Posterior cingulate gyrus (tissue), 11 donors: Measurements from ENCODE around the gene GSG1L.

Experiments used
- DNase-seq, 10 donors: peaks; one replicate each; pipeline versions ENCODE4 v3.0.0 to v3.0.0-alpha.2; 2020 to 2021; ENCODE audit warnings: mixed read lengths in 3 of 10
- intact Hi-C: fragments of 100-400 bp; cut with DNase I; formaldehyde crosslinking; loops from one replicate; pipeline ENCODE4 v1.15.1; 2023

Gene GSG1L

DNA sequence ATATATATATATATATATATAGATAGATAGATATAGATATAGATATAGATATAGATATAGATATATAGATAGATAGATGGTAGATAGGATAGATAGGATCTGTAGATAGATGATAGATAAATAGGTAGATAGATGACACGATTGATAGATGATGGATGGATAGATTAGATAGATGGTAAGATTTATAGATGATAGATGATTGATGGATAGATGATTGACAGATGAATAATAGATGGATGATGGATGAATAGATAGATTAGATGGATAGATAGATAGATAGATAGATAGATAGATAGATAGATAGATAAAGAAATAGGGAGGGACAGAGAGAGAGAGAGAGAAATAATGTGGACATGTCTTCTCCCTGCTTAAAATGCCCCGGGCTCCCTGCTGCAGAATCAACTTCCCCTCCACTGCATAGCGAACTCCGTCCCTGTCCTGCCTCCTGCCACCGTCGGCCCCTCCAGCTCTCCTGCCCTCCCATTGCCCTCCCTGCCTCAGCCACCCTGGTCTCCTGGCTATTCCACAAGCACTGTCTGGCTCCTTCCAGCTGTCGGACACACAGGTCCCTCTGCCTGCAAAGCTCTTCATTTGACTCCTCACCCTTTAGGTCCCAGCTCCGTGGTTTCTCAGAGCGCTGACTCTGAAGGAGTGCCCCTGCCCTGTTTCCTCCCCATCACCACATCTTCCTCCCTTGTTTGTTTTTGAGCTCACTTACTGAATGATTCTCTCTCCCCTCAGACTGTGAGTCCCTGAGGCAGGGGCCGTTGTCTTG lies 259.6 kb downstream of the GSG1L start:
- intact Hi-C loops = no loop called here
- peak in 3 of 10 donors; percentile 15 to 75 (median 16) for DNase-seq

DNA sequence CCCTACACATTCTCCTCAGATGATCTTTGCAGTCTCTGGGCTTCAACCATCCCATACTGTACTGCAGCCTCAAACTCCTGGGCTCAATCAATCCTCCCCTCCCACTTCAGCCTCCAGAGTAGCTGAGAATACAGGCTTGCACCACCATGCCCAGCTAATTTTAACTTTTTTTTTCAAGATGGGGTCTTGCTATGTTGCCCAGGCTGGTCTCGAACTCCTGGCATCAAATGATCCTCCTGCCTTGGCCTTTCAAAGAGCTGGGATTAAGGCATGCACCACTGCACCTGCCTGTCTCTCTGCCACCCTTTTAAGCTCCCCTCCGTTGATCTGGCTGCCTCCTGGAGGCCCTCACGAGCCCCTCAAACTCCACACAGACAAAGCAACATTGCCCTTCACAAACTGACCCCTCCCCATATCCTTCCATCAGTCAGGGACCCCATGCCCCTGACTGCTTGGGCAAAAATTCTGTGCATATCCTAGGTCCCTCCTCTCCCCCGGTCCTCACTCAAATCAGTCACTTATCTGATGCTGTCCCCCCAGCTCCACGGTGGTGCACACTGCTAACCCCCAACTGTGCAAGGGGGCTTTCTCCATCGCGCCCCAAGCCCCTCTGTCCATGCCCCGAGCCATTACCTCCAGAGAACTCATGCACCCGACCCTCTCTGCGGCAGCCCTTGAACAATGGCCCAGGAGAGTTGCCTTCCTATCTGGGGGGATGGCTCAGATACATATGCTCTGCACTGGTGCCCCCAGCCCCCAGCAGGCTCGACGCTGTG lies 260.7 kb downstream of the GSG1L start:
- peak in 3 of 10 donors; percentile 19 to 66 (median 52) for DNase-seq
- intact Hi-C loops = no loop called here

DNA sequence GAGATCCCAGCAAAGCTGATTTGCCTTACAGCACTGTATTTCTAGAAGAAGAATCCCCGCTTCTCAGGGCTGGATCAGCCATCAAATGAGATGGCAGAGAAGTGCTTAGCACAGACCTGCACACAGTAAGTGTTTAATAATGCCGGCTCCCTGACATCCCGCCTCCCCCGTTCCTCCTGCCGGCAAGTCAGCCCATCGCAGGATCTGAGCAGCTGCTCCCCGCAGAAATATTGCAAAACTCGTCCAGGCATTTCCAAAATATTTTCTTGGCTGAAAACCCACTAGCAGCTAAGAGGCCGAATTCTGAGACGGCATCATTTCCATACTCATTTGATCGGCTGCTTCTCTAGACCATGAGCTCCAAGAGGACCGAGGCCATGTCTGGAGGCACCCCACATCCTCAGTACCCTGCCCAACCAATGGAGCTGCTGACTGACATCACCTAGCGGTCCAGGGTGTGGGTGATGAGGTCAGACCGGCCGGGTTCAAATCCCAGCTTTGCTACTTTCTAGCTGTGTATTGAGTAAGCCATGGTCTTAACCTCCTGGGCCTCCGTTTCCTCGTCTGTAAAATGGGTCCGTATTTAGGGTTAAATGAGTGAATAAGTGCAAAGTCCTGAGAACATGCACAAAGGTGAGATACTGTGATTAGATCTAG lies 262.1 kb downstream of the GSG1L start:
- intact Hi-C loops = no loop called here
- DNase-seq = peak in 3 of 10 donors; percentile 74 to 83 (median 80)

DNA sequence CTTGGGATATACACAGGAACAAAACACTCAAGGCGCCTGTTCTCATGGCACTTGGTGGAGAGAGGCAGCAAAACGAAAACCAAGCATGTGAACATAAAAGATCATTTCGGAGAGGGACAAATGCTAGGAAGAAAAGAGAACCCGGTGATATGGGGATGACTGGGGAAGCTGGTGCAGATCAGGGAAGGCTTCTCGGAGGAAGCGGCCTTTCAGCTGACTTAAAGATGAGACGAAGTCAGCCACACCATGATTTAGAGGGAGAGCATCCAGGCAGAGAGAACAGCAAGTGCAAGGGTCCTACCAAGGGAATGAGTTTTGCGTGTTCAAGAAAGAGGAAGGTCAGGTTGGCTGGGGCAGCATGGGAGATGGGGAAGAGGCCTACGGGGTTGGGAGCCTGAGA lies 262.7 kb downstream of the GSG1L start:
- peak in 2 of 10 donors; percentile 7 to 50 for DNase-seq
- intact Hi-C loops = no loop called here

DNA sequence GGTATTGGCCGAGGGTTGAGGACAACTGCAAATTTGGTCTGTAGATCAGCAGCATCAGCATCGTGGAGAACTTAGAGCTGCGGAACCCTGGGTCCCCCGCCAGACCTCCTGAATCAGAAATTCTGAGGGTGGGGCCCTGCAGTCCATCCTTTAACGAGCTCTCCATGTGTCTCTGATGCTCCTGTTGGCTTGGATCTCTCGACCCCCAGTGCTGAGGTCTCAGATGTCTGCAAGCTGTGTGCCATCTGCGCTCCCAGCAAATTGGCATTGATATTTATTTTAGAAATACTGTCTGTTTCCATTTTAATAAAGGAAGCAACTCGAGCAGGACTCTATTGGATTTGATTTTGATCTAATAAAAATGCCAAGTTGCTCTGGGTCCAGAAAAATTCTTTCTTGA lies 263.6 kb downstream of the GSG1L start:
- intact Hi-C loops = no loop called here
- peak in 3 of 10 donors; percentile 19 to 55 (median 39) for DNase-seq

DNA sequence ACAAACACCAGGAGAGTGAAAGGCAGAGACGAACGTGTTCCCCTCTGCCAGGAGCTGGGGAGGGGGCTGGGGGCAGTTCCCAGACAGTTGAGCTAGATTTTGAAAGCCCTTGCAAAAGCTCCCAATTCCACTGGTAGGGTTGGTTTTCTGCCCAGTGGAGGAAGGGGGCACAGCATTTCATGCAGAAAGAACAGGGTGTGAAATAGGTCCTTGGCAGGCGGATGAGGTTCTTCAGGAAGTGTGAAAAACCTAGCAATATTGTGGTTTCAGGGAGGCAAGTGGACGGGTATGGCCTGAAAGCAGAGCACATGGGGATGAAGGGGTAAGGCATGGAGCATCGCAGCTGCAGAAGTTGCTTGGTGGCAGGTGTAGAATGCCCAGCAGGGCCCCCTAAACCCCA lies 265.3 kb downstream of the GSG1L start:
- intact Hi-C loops = no loop called here
- peak in 3 of 10 donors; percentile 34 to 58 (median 44) for DNase-seq

DNA sequence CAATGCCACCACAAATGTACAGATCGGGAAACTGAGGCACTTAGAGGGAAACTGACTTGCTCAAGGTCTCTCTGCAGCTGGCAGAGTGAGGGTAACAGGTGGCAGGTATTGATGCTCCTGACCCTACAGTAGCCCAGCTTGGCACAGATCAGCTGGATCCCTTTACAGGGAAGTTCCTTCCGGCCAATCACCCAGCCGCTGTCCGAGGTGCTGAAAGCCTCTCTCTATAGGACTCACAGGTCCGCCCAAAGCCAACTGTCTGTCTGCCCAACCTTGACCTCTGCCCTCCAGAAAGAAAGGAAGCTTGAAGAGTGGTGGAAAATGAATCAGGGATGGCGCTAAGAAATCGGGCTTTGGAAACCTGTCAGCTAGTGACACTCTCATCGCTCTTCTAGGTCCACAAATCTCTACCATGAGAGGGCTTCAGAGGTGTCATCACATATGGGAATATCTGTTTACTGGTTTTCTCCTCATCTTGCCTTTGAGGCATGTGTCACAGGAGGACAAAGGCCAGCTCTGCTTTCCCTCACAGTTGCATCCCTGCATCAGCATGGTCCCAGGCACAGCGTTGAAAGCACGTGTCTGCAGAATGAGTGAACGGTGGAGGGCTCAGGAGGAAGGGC lies 267.4 kb downstream of the GSG1L start:
- intact Hi-C loops = no loop called here
- DNase-seq = peak in 4 of 10 donors; percentile 29 to 62 (median 48)

DNA sequence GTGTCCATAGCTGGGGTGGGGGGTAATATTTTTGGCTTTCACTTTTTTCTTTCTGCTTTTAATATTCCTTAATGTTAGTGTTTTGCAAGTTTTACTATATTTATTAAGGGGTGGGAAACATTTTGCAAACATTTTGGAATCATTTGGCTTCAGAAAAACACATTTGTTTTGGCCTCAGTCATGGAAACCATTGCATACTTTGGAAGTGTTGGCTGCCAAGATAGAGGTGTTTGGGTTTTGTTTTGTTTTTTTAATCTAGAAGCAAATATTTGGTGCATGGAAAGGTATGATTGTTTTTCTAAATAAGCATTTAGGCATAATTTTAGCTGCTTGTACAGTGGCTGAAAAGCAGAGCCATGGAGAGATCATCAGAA lies 270.3 kb downstream of the GSG1L start:
- DNase-seq = no peak
- intact Hi-C loops = no loop called here

DNA sequence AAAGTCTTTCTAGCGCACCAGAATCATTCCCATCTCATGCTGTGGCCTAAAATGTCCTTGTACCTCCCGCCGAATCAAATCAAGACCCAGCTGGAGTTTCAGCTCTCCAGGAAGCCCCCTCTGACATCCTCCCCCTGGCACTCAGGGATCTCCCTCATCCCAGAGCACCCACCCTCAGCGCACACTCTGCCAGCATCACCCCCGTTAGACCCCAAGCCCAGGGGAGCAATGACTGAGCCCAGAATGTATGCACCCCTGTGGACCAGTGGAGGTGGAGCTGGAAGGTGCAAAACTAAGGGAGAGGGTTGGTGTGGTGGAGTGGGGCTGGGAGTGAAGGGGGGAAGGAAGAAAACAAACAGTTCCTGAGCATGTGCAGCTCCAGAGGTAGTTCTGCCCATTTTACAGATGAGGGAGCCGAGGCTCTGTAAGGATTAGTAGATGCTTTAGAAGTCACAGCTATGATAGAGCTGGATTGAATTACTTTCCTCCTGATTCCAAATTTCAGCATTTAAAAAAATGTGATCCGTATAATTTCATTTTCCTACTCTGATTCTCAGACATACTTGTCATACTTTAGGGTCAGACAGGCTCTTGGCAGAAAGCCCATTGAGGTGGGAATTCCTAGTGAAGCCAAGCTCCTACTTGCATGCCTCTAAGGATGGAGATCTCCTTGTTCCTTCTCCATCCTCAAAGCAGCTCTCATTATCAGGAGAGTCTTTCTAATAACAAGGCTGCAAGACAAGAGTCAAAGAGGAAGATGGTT lies 270.8 kb downstream of the GSG1L start:
- DNase-seq = peak in 3 of 10 donors; percentile 15 to 64 (median 61)
- intact Hi-C loops = no loop called here

DNA sequence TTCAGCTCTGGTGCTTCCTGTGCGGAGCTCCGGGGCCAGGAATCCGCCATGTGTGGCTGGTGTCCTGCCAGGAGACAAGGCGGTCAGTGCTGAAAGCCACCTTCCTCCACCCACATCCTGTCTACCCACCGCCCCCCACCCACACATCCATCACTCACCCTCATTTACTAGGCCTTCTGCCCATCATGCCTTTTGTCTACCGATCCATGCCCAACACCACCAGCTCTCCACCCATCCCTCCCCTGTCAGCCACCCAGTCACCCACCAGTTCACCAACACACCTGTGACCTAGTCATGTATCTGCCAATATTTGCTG lies 272.2 kb downstream of the GSG1L start:
- peak in 1 of 10 donors; percentile 31 for DNase-seq
- intact Hi-C loops = no loop called here

DNA sequence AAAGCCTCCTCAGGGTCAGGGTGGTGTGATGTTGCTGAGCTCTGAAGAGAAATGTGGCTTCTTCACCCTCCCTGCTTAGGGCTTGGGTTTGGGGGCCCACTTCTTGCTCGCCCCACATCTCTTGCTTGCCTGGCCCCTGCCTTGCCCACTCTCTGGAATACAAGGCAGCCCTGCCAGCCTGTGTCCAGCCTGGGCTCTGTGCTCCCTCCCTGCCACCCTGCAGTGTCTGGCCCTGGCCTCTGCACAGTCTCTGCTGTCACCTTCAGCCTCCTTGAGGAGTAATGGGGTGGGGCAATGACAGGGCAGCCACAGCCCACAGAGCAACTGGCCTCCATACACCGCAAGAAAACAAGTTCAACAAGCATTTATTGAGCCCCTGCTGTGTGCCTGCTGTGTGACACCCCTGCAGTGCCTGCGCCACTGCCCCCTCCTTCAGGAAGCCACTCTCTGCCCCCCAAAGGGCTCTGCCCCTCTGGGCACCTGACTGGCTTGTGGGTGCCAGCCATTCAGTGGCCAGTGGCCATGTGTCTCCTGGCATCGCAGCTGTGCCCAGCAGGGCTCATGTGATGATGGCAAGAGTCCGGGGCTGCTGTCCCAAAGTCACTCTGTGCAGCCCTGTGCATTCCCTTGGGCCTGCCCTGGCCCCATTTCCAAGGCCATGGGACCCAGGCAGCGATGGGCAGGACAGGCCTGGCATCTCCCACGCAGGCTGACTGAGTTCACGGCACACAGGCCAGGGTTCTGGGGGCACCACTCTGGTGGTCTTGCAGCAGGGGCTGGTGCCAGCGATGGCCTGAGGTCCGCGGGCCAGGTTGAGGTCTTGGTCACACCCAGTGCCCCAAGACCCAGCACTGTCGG lies 272.7 kb downstream of the GSG1L start:
- intact Hi-C loops = no loop called here
- peak in 3 of 10 donors; percentile 61 to 85 (median 75) for DNase-seq

DNA sequence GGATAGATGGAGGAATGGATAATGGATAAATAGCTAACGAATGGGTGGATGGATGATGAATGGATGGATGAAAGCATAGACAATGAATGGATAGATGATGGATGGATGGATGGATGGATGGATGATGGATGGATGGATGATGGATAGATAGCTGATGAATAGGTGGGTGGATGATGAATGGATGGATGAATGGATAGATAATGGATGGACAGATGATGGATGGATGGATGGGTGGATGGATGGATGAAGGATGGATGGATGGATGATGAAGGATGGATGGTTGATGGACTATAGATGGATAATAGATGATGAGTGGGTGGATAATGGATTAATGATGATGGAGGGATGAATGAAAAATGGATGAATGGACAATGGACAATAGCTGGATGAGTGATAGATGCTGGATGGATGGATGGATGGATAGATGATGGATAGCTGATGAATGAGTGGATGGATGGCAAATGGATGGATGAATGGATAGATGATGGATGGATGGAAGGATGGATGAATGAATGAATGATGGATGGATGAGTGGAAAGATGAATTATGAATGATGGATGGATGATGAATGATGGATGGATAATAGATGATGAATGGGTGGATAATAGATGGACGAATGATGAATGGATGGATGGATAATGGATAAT lies 273.8 kb downstream of the GSG1L start:
- intact Hi-C loops = no loop called here
- DNase-seq = no peak

DNA sequence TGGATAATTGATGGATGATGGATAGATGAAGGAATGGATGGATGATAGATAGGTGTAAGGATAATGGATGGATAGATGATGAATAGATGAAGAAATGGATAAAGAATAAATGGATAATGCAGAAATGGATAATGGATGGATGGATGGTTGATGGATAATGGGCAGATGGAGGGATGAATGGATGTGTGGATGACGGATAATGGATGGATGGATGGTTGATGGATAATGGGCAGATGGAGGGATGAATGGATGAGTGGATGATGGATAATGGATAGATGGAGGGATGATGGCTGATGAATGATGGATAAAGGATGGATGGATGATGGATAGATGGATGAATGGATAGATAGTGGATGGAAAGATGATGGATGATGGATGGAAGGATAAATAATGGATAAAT lies 274.4 kb downstream of the GSG1L start:
- DNase-seq = no peak
- intact Hi-C loops = no loop called here

DNA sequence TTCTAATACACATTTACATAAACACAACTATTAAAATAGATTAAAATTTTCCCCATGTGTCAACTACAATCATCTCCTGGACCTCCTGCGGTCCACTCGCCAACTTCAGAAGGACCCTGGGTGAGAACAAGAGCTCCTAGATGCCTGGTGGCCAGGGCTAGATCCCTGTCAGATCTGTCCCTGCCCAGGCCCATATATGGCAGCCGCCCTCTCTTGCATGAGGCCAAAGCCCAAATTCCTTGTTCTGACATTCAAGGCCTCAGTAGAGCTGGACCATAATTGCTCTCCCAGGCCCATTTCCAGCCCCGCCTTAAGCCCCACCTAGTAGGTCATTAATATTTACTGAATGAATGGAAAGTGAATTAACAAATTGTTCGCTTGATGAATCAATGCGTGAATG lies 275.8 kb downstream of the GSG1L start:
- intact Hi-C loops = no loop called here
- DNase-seq = peak in 3 of 10 donors; percentile 12 to 29 (median 17)

DNA sequence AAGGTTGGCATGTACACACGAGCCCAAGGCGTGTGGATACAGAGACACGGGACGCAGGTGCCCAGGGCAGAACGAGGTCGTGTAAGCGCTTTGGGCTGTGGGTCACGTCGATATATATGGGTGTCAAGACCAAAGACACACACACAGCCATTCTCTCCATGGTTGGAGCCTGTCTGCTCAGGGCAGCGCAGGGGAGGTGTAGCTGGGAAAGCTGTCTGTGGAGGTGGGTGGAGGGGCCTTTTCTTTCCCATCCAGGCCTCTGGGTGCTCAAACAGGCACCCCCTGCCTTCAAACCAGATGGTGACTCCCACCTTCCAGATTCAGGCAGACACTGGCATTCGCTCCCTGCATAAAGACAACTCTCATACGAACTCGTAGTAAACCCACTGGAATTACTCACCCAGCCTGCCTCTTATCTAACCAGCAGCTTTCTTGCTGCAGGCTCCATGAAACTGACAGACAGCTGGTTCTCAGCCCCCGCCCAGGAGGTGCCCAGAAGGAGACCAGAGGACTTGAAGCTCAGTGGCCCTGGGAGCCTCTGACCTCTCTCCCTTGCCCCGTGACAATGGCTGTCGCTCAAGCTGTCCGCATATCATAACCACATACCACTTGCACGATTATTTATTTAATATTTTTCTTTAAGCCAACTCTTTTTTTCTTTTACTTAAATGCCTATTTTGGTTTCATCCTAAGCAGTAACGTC lies 276.4 kb downstream of the GSG1L start:
- intact Hi-C loops = no loop called here
- peak in 3 of 10 donors; percentile 74 to 88 (median 82) for DNase-seq

DNA sequence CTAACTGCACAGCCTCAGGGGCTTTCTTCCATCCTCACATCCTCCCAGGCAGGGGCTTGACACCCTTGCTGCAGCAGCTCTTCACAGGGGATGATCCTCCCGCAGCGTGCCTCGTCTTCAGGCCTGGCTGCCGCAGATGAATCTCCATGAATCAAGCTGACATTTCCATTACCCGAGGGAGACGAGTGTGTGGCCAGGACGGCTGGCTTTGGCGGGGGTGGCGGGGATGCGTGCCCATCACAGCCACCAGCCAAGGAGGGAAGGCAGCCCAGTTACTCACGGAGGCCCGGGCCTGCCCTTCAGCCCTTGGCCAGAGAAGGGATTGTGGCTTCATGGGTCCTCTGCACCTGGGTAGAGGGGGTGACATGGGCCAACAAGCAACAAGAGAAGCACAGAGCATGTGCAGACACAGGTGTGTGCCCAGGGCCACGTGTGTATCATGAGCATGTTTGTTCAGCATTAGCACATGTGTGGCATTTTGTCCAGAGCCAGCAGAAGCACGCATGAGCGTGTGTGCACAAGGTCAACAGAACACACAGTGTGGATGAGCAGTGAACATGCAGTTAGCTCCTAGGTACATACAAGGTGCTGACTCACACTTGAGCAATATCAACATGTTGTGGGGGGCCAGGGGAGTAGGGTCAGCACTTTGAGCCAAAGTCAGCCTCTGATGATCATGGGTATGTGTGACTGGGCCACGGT lies 277.1 kb downstream of the GSG1L start:
- intact Hi-C loops = no loop called here

DNA sequence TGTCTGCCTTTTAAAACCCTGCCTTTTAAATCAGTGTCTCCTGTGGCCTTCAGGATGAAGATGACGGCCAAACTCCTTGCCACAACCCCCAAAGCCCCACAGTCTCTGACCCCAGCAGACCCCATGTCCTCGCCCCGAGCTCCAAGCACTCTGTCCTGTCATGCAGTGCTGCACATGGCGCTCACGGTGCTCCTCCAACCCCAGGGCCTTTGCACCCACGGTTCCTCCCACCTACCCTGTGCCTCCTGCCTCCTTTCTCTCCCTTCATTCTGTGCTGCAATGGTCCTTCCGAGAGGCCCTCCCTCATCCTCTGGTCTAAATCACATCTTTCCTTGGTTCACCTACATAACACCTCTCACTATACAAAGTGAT lies 278.2 kb downstream of the GSG1L start:
- peak in 2 of 10 donors; percentile 30 to 67 for DNase-seq

More for the DNA sequence above, 277.1 kb downstream of the GSG1L start:
- DNase-seq = peak in 3 of 10 donors; percentile 64 to 86 (median 70)

More for the DNA sequence above, 278.2 kb downstream of the GSG1L start:
- intact Hi-C loops = no loop called here
